Mucosa of descending colon (tissue), 3 donors: ENCODE measurements around the gene FARP1. TPM values are rescaled to one million over a fixed set of nuclear protein-coding genes. Genes with fewer than 3 reads are reported as not detected.
"Not testable (repeated sequence)": the region's sequence is repeated elsewhere in the genome, so short reads cannot be mapped to it uniquely, and the experiment has no call there.

ENCODE experiments used
- ATAC-seq: fragments of 200-7000 bp; cut with Tn5 transposase; one replicate; pipeline ENCODE4 v1.9.1; 2020; ENCODE audit warnings: mild to moderate bottlenecking, moderate library complexity
- DNase-seq, 3 donors: peaks; one replicate each; pipeline ENCODE4 v3.0.0-alpha.2; 2020
- H3K36me3 ChIP-seq: fragments of 200-600 bp; one replicate; pipeline ENCODE4 v1.8.0; 2021; ENCODE audit warnings: low read depth, mild to moderate bottlenecking
- H3K4me1 ChIP-seq: fragments of 200-600 bp; one replicate; pipeline ENCODE4 v1.8.0; 2021; ENCODE audit warnings: low read depth, mild to moderate bottlenecking
- H3K4me3 ChIP-seq: fragments of 200-600 bp; one replicate; pipeline ENCODE4 v1.8.0; 2021; ENCODE audit warnings: mild to moderate bottlenecking
- H3K9me3 ChIP-seq: fragments of 200-600 bp; one replicate; pipeline ENCODE4 v1.8.0; 2021; ENCODE audit warnings: mild to moderate bottlenecking
- CTCF ChIP-seq: fragments of 200-600 bp; IDR thresholded peaks from one replicate; pipeline ENCODE4 v1.8.0; 2022; ENCODE audit warnings: antibody characterized with exemption, mild to moderate bottlenecking
- intact Hi-C, 2 donors: fragments of 100-400 bp; cut with DNase I in 1 of 2; cut with micrococcal nuclease in 1 of 2; formaldehyde crosslinking; loops; one replicate each; pipeline versions ENCODE4 v1.11.0 to v1.11.1; 2022; cut with DNase I, micrococcal nuclease
- total RNA-seq, 3 donors: library from RNA; stranded (reverse); fragmentation: NEBNext Ultra II Directional in 2 of 3; extraction: Animal tissue kit (Norgen Biotek cat#: 25700) in 2 of 3; gene quantifications; one replicate each; pipeline versions ENCODE4 v1.2.1 to v1.2.4, GENCODE V29; 2021 to 2023
- donor health status: DM: no; HTN: no; CAD: no; lungs with moderate emphysema.
- donor health status: DM: no; HTN: no; CAD: no.
- donor health status: DM: no; HTN: yes; CAD: no.

Gene FARP1
- total RNA-seq, 3 donors from 2014 or later, result 44.4 to 111 (median 53.6) TPM

- no peak overlapping the region for H3K4me3 ChIP-seq
- peaks cover 3% of the 10 kb centered on the region for H3K4me1 ChIP-seq
- DNase-seq (no peak), ATAC-seq (no peak)
- no peak for TF ChIP-seq CTCF
- intact Hi-C loops, result no loop called here
- no peaks in the 10 kb centered on the region for H3K9me3 ChIP-seq
- no peaks in the 10 kb centered on the region for H3K36me3 ChIP-seq
Observed at GRCh38 chr13:98411013-98411412, 268.1 kb downstream of the FARP1 start.

GRCh38 chr13:98411617-98412265, 268.8 kb downstream of the FARP1 start:
- peaks cover 5% of the 10 kb centered on the region for H3K4me1 ChIP-seq
- ATAC-seq (no peak), DNase-seq (peak in 1 of 3 donors; percentile 18)
- no peaks in the 10 kb centered on the region for H3K9me3 ChIP-seq
- intact Hi-C loops, result no loop called here
- H3K4me3 ChIP-seq, result no peak overlapping the region
- no peaks in the 10 kb centered on the region for H3K36me3 ChIP-seq
- TF ChIP-seq CTCF, result no peak

GRCh38 chr13:98413278-98413677, 270.4 kb downstream of the FARP1 start:
- DNase-seq, ATAC-seq, H3K4me3 ChIP-seq, H3K9me3 ChIP-seq, intact Hi-C loops, H3K36me3 ChIP-seq, H3K4me1 ChIP-seq: not testable (repeated sequence)

GRCh38 chr13:98413796-98414195, 270.9 kb downstream of the FARP1 start:
- H3K4me1 ChIP-seq, result peaks cover 9% of the 10 kb centered on the region
- H3K36me3 ChIP-seq, result no peaks in the 10 kb centered on the region
- no peaks in the 10 kb centered on the region for H3K9me3 ChIP-seq
- no peak for TF ChIP-seq CTCF
- ATAC-seq (no peak), DNase-seq (no peak)
- no peak overlapping the region for H3K4me3 ChIP-seq
- intact Hi-C loops, result no loop called here

- Histone ChIP-seq H3K4me3 (no peak overlapping the region), H3K9me3 (no peaks in the 10 kb centered on the region), H3K36me3 (no peaks in the 10 kb centered on the region), H3K4me1 (peaks cover 9% of the 10 kb centered on the region)
- DNase-seq, result no peak
- ATAC-seq, result peak; percentile 5
- no peak for TF ChIP-seq CTCF
- intact Hi-C loops, result no loop called here
Observed at GRCh38 chr13:98415326-98416070, 272.6 kb downstream of the FARP1 start.

GRCh38 chr13:98416408-98416807, 273.5 kb downstream of the FARP1 start:
- Histone ChIP-seq H3K9me3 (no peaks in the 10 kb centered on the region), H3K4me3 (no peak overlapping the region), H3K36me3 (no peaks in the 10 kb centered on the region), H3K4me1 (peaks cover 9% of the 10 kb centered on the region)
- no peak for TF ChIP-seq CTCF
- DNase-seq (peak; percentile 76 to 83 (median 81)), ATAC-seq (peak; percentile 94)
- intact Hi-C loops, result no loop called here
